GM18520 (cell line): ENCODE data around the gene ARHGAP42.

Experiments used
- ATAC-seq: cut with Tn5 transposase; IDR thresholded peaks from one replicate; pipeline ENCODE4 v1.9.1; 2021; ENCODE audit not compliant: unreplicated experiment

The ARHGAP42 gene

GRCh38 chr11:100791860-100792259 lies 104.8 kb downstream of the ARHGAP42 start:
- no peak for ATAC-seq

GRCh38 chr11:100793525-100793924 lies 106.4 kb downstream of the ARHGAP42 start:
- ATAC-seq: no peak

- ATAC-seq: no peak
Measured at GRCh38 chr11:100794446-100794845, 107.4 kb downstream of the ARHGAP42 start.

GRCh38 chr11:100799445-100799844 lies 112.4 kb downstream of the ARHGAP42 start:
- ATAC-seq: no peak

- ATAC-seq: no peak
Measured at GRCh38 chr11:100800202-100800601, 113.1 kb downstream of the ARHGAP42 start.

- no peak for ATAC-seq
Measured at GRCh38 chr11:100801225-100801999, 114.3 kb downstream of the ARHGAP42 start.

- ATAC-seq: no peak
Measured at GRCh38 chr11:100805506-100806199, 118.6 kb downstream of the ARHGAP42 start.

GRCh38 chr11:100806296-100806695 lies 119.2 kb downstream of the ARHGAP42 start:
- ATAC-seq: no peak

GRCh38 chr11:100808904-100809491 lies 121.9 kb downstream of the ARHGAP42 start:
- no peak for ATAC-seq

- ATAC-seq: peak; percentile 58
Measured at GRCh38 chr11:100810146-100810545, 123.1 kb downstream of the ARHGAP42 start.

GRCh38 chr11:100810666-100811065 lies 123.6 kb downstream of the ARHGAP42 start:
- ATAC-seq: no peak

- ATAC-seq: no peak
Measured at GRCh38 chr11:100812517-100812916, 125.4 kb downstream of the ARHGAP42 start.

GRCh38 chr11:100815787-100816330 lies 128.8 kb downstream of the ARHGAP42 start:
- no peak for ATAC-seq

- no peak for ATAC-seq
Measured at GRCh38 chr11:100816823-100817222, 129.7 kb downstream of the ARHGAP42 start.

GRCh38 chr11:100817620-100818019 lies 130.5 kb downstream of the ARHGAP42 start:
- ATAC-seq: no peak

GRCh38 chr11:100820621-100821020 lies 133.5 kb downstream of the ARHGAP42 start:
- no peak for ATAC-seq

GRCh38 chr11:100821198-100821597 lies 134.1 kb downstream of the ARHGAP42 start:
- no peak for ATAC-seq

GRCh38 chr11:100823360-100823759 lies 136.3 kb downstream of the ARHGAP42 start:
- no peak for ATAC-seq

GRCh38 chr11:100824041-100824809 lies 137.1 kb downstream of the ARHGAP42 start:
- ATAC-seq: no peak

GRCh38 chr11:100825626-100826025 lies 138.5 kb downstream of the ARHGAP42 start:
- no peak for ATAC-seq
